B cell (primary cell): ENCODE data around the gene FOXP4. TPM values are rescaled to one million over a fixed set of nuclear protein-coding genes. Genes with fewer than 3 reads are reported as not detected.

Source experiments
- ATAC-seq: fragments of 200-7000 bp; cut with Tn5 transposase; one replicate; pipeline ENCODE4 v1.10.0; 2021; ENCODE audit warnings: low read depth, mild to moderate bottlenecking, moderate number of reproducible peaks, moderate library complexity
- CTCF ChIA-PET: fragments of 350-600 bp; sonication (Branson Sonifier 250); formaldehyde crosslinking; loops from one replicate; lab custom pipeline; 2021; ENCODE audit warnings: antibody characterized with exemption, inconsistent platforms; lab: Charles Lee
- POLR2A ChIA-PET: fragments of 350-600 bp; sonication (Branson Sonifier 250); formaldehyde crosslinking; loops from one replicate; lab custom pipeline; 2021; ENCODE audit warnings: antibody characterized with exemption; lab: Charles Lee
- DNase-seq: peaks from one replicate; pipeline ENCODE4 v3.0.0; 2013
- H2AFZ ChIP-seq: 2 replicates; pipeline ENCODE4 v1.6.1; 2012; ENCODE audit warnings: mild to moderate bottlenecking, low read depth, low read length; ENCODE audit not compliant: insufficient read depth, poor library complexity, severe bottlenecking
- H3K27ac ChIP-seq, 2 donors: 1 replicate in 1 of 2; 2 replicates in 1 of 2; pipeline ENCODE4 v1.5.1; 2012 to 2013; ENCODE audit warnings: low read length in 2 of 2, mild to moderate bottlenecking in 2 of 2, moderate library complexity in 1 of 2
- H3K27me3 ChIP-seq, 4 experiments: fragments of 200-600 bp in 1 of 4; sonication (generic) in 1 of 4; replicated peaks in 1 of 4; 1 replicate in 2 of 4; 2 replicates in 2 of 4; pipeline versions ENCODE4 v1.6.1 to v1.7.0; 2013 to 2016; ENCODE audit warnings: low read length in 3 of 4, mild to moderate bottlenecking in 2 of 4, mixed read lengths in 1 of 4, moderate library complexity in 1 of 4; ENCODE audit not compliant: insufficient read depth in 4 of 4, control insufficient read depth in 3 of 4; ENCODE audit errors: control extremely low read depth in 1 of 4
- H3K36me3 ChIP-seq, 2 experiments: replicated peaks in 1 of 2; 1 replicate in 1 of 2; 2 replicates in 1 of 2; pipeline versions ENCODE4 v1.6.1 to v1.7.1; 2013; ENCODE audit warnings: low read length in 1 of 2; ENCODE audit not compliant: insufficient read depth in 2 of 2, control insufficient read depth in 1 of 2; ENCODE audit errors: control extremely low read depth in 1 of 2, extremely low read depth in 1 of 2
- H3K4me1 ChIP-seq, 2 donors: fragments of 200-600 bp in 1 of 2; sonication (generic) in 1 of 2; 1 replicate in 1 of 2; 2 replicates in 1 of 2; pipeline versions ENCODE4 v1.5.1 to v1.6.1; 2013 to 2017; ENCODE audit warnings: low read length in 2 of 2; ENCODE audit not compliant: control insufficient read depth in 2 of 2, insufficient read depth in 2 of 2
- H3K4me2 ChIP-seq: replicated peaks from 2 replicates; pipeline ENCODE3; 2012; ENCODE audit warnings: mild to moderate bottlenecking, low read depth, low read length; ENCODE audit not compliant: poor library complexity, severe bottlenecking
- H3K4me3 ChIP-seq, 5 experiments: fragments of 200-600 bp in 1 of 5; sonication (generic) in 1 of 5; 1 replicate in 3 of 5; 2 replicates in 2 of 5; pipeline versions ENCODE4 v1.5.1 to v1.7.0; 2011 to 2016; ENCODE audit warnings: low read length in 4 of 5, mild to moderate bottlenecking in 4 of 5, low read depth in 2 of 5, control low read depth in 1 of 5, moderate library complexity in 1 of 5; ENCODE audit not compliant: insufficient read depth in 1 of 5; ENCODE audit errors: control extremely low read depth in 1 of 5, extremely low read depth in 1 of 5
- H3K79me2 ChIP-seq: fragments of 200-600 bp; sonication (generic); one replicate; pipeline ENCODE4 v1.6.0; 2016; ENCODE audit warnings: low read length; ENCODE audit not compliant: control insufficient read depth, insufficient read depth
- H3K9ac ChIP-seq: fragments of 200-600 bp; sonication (generic); 2 replicates; pipeline ENCODE4 v1.6.1; 2017; ENCODE audit warnings: mild to moderate bottlenecking, low read length, moderate library complexity
- H3K9me3 ChIP-seq, 3 donors: one replicate each; pipeline versions ENCODE4 v1.6.1 to v1.7.1; 2013; ENCODE audit warnings: low read length in 2 of 3; ENCODE audit not compliant: control insufficient read depth in 2 of 3, insufficient read depth in 1 of 3; ENCODE audit errors: control extremely low read depth in 1 of 3
- H4K20me1 ChIP-seq: 2 replicates; pipeline ENCODE4 v1.6.0; 2012; ENCODE audit warnings: mild to moderate bottlenecking, low read length; ENCODE audit not compliant: insufficient read depth, control insufficient read depth, poor library complexity, severe bottlenecking
- H3K27ac Mint-ChIP-seq: one replicate; pipeline ENCODE4 v1.8.0; 2021; ENCODE audit warnings: mixed read lengths
- H3K27me3 Mint-ChIP-seq: one replicate; pipeline ENCODE4 v1.8.0; 2021; ENCODE audit warnings: mixed read lengths
- H3K4me1 Mint-ChIP-seq: one replicate; pipeline ENCODE4 v1.8.0; 2021; ENCODE audit warnings: mixed read lengths
- H3K4me3 Mint-ChIP-seq: one replicate; pipeline ENCODE4 v1.8.0; 2021; ENCODE audit warnings: mixed read lengths
- H3K9me3 Mint-ChIP-seq: one replicate; pipeline ENCODE4 v1.8.0; 2022; ENCODE audit warnings: mixed read lengths; ENCODE audit not compliant: insufficient read depth
- EZH2 ChIP-seq: IDR thresholded peaks from 2 replicates; pipeline ENCODE4 v1.6.1; 2012; ENCODE audit warnings: borderline replicate concordance, low read depth, mild to moderate bottlenecking, moderate library complexity, low read length; ENCODE audit not compliant: insufficient read depth, poor library complexity, severe bottlenecking
- WGBS: methylation state at CpG from one replicate; pipeline ENCODE4 v1.1.5; 2013; ENCODE audit warnings: missing lambda C conversion rate; ENCODE audit not compliant: insufficient coverage; 5-methylcytosine and 5-hydroxymethylcytosine counted together
- intact Hi-C: fragments of 100-400 bp; cut with micrococcal nuclease; formaldehyde crosslinking; loops from one replicate; pipeline ENCODE4 v1.10.0; 2022
- polyA plus RNA-seq: library from polyadenylated mRNA; depleted of rRNA; stranded (reverse); fragments of >200 nt; gene quantifications from 2 replicates; pipeline ENCODE4 v1.2.3, GENCODE V29; 2012
- total RNA-seq, 2 donors: library from RNA; stranded (reverse); fragments of 120-200 nt in 1 of 2; gene quantifications; 1 replicate in 1 of 2; 2 replicates in 1 of 2; pipeline versions ENCODE4 v1.2.3 to v1.2.4, GENCODE V29; 2013 to 2022
- TF ChIP-seq, protein P1 (sequence below): fragments of 200-600 bp; IDR thresholded peaks from one replicate; pipeline ENCODE4 v1.8.0; 2022; ENCODE audit warnings: antibody characterized with exemption, mild to moderate bottlenecking

Gene FOXP4
- total and polyA plus RNA-seq, 2 donors (not counting 1 experiment from before 2014, with no cell fraction given), result 17.0 to 38.7 TPM

DNA sequence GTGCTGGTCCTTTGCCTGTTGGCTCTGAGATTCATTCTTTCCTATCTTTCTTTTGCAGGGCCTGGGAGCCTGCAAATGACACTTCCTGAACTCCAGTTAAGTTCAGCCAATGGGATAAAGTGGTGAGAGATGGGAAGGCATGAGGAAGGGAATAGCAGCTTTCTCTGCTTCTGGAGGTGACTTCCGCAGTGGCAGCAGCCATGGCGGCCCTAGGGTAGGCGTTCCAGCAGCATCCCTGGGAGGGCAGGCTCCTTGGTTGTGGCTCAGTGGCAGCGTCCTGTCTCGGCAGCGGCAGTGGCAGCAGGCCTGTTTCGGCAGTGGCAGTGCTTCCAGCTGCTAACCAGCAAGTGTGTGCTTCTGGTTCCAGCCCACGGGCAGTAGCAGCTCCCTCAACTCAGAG is 84.8 kb downstream of the FOXP4 start:
- ChIA-PET POLR2A (no interaction called here), CTCF (interaction anchor here (1.2 kb wide), 1 partner anchor 28 kb away, joined by 3 read pairs; no protein-coding TSS in a partner anchor)
- ATAC-seq (no peak), DNase-seq (no peak)
- Mint-ChIP-seq H3K4me3 (no peak overlapping the region), H3K9me3 (no peaks in the 10 kb centered on the region), H3K27me3 (peaks cover 50% of the 10 kb centered on the region), H3K4me1 (no peaks in the 10 kb centered on the region), H3K27ac (no peak overlapping the region)
- Histone ChIP-seq H3K79me2 (no peaks in the 10 kb centered on the region), H3K4me1 (no peaks in the 10 kb centered on the region), H3K27ac (no peak overlapping the region), H2AFZ (no peak overlapping the region), H3K4me3 (no peak overlapping the region), H3K4me2 (no peak overlapping the region), H3K9me3 (no peaks in the 10 kb centered on the region), H3K36me3 (no peaks in the 10 kb centered on the region), H4K20me1 (no peaks in the 10 kb centered on the region), H3K27me3 (peaks cover 0 to 14% (median 0%) of the 10 kb centered on the region in 4 experiments), H3K9ac (no peak overlapping the region)
- TF ChIP-seq EZH2, result no peak
- TF ChIP-seq, protein P1, sequence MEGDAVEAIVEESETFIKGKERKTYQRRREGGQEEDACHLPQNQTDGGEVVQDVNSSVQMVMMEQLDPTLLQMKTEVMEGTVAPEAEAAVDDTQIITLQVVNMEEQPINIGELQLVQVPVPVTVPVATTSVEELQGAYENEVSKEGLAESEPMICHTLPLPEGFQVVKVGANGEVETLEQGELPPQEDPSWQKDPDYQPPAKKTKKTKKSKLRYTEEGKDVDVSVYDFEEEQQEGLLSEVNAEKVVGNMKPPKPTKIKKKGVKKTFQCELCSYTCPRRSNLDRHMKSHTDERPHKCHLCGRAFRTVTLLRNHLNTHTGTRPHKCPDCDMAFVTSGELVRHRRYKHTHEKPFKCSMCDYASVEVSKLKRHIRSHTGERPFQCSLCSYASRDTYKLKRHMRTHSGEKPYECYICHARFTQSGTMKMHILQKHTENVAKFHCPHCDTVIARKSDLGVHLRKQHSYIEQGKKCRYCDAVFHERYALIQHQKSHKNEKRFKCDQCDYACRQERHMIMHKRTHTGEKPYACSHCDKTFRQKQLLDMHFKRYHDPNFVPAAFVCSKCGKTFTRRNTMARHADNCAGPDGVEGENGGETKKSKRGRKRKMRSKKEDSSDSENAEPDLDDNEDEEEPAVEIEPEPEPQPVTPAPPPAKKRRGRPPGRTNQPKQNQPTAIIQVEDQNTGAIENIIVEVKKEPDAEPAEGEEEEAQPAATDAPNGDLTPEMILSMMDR, result no peak
- intact Hi-C loops, result no loop called here
- 97% methylated on average over 8 of the region's 8 CpGs for WGBS

DNA sequence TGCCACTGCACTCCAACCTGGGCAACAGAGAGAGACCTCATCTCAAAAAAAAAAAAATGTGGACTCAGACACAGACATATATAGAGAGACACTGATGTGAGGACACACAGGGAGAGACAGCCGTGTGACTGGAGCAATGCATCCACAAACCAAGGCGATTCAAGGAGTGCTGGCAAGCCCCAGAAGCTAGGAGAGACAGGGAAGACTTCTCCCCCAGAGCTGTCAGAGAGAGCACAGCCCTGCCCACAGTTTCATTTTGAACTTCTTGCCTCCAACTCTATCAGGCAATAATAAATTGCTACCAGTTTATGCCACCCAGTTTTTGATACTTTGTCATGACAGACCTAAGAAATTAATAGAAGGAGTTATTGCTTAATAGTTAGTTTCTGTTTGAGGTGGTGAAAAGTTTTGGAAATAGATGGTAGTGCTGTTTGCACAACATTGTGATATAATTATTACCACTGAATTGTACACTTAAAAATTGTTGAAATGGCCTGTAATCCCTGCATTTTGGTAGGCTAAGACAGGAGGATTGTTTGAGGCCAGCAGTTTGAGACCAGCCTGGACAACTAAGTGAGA is 87.0 kb downstream of the FOXP4 start:
- peaks cover 8% of the 10 kb centered on the region for H3K4me1 Mint-ChIP-seq
- H3K27me3 Mint-ChIP-seq, result peaks cover 51% of the 10 kb centered on the region
- CTCF ChIA-PET, result interaction anchor here (1.0 to 1.1 kb wide), 2 partner anchors 30 to 48 kb away, joined by 3 read pairs; no protein-coding TSS in a partner anchor

More for the DNA sequence above, 87.0 kb downstream of the FOXP4 start:
- Mint-ChIP-seq H3K9me3 (no peaks in the 10 kb centered on the region), H3K4me3 (no peak overlapping the region), H3K27ac (no peak overlapping the region)
- TF ChIP-seq, protein P1, result no peak
- TF ChIP-seq EZH2, result no peak
- intact Hi-C loops, result no loop called here
- WGBS, result 100% methylated on average over 2 of the region's 2 CpGs
- Histone ChIP-seq H3K4me1 (peaks cover 10 to 12% of the 10 kb centered on the region in 2 donors), H3K79me2 (no peaks in the 10 kb centered on the region), H3K4me2 (no peak overlapping the region), H3K9me3 (peaks cover 0 to 10% (median 0%) of the 10 kb centered on the region in 3 donors), H4K20me1 (no peaks in the 10 kb centered on the region), H3K27ac (no peak overlapping the region), H3K4me3 (no peak overlapping the region), H2AFZ (no peak overlapping the region), H3K36me3 (no peaks in the 10 kb centered on the region), H3K9ac (no peak overlapping the region), H3K27me3 (peaks cover 0 to 32% (median 13%) of the 10 kb centered on the region in 4 experiments)
- no peak for DNase-seq
- no peak for ATAC-seq
- POLR2A ChIA-PET, result interaction anchor here (0.7 kb wide), 1 partner anchor 824 kb away, joined by 3 read pairs; no protein-coding TSS in a partner anchor
